RWPE2 (cell line): ENCODE data around the gene PDE7B.

Experiments used
- ATAC-seq: fragments of 200-7000 bp; cut with Tn5 transposase; 3 replicates; pipeline ENCODE4 v1.9.1; 2021; ENCODE audit warnings: low read depth
- DNase-seq: peaks from one replicate; pipeline ENCODE4 v3.0.0-alpha.2; 2020; ENCODE audit warnings: low spot score
- H3K27ac ChIP-seq: fragments of 450-650 bp; 2 replicates; pipeline ENCODE4 v1.5.1; 2017; ENCODE audit warnings: mild to moderate bottlenecking; ENCODE audit not compliant: poor library complexity, severe bottlenecking
- H3K27me3 ChIP-seq: fragments of 250-450 bp; sonication (Bioruptor Pico); 2 replicates; pipeline ENCODE4 v1.5.1; 2021; ENCODE audit warnings: mild to moderate bottlenecking, moderate library complexity; ENCODE audit not compliant: insufficient read depth, poor library complexity, severe bottlenecking
- H3K36me3 ChIP-seq: fragments of 250-450 bp; sonication (Bioruptor Pico); 2 replicates; pipeline ENCODE4 v1.5.1; 2020; ENCODE audit warnings: low read depth, mild to moderate bottlenecking, moderate library complexity
- H3K4me1 ChIP-seq: fragments of 250-450 bp; sonication (Bioruptor Pico); 2 replicates; pipeline ENCODE4 v1.5.1; 2021; ENCODE audit warnings: mild to moderate bottlenecking, moderate library complexity; ENCODE audit not compliant: insufficient read depth, poor library complexity, severe bottlenecking
- H3K4me3 ChIP-seq: fragments of 250-450 bp; sonication (Bioruptor Pico); 2 replicates; pipeline ENCODE4 v1.5.1; 2021; ENCODE audit warnings: mild to moderate bottlenecking, moderate library complexity; ENCODE audit not compliant: severe bottlenecking
- H3K9me3 ChIP-seq: fragments of 250-450 bp; sonication (Bioruptor Pico); 2 replicates; pipeline ENCODE4 v1.5.1; 2021; ENCODE audit warnings: mild to moderate bottlenecking, moderate library complexity; ENCODE audit not compliant: severe bottlenecking
- CTCF ChIP-seq: fragments of 450-650 bp; IDR thresholded peaks from one replicate; pipeline ENCODE4 v1.5.1; 2017; ENCODE audit warnings: mild to moderate bottlenecking, moderate library complexity; ENCODE audit not compliant: poor library complexity, severe bottlenecking

The PDE7B gene

GRCh38 chr6:135830452-135830881 lies 21.0 kb upstream of the PDE7B start:
- H3K9me3 ChIP-seq, result no peaks in the 10 kb centered on the region
- no peaks in the 10 kb centered on the region for H3K36me3 ChIP-seq
- H3K27me3 ChIP-seq, result no peaks in the 10 kb centered on the region
- no peaks in the 10 kb centered on the region for H3K4me1 ChIP-seq
- ATAC-seq (peak; percentile 27; the same call in 2 of the 3 replicates), DNase-seq (no peak)
- H3K4me3 ChIP-seq, result no peak overlapping the region
- no peak overlapping the region for H3K27ac ChIP-seq
- no peak for TF ChIP-seq CTCF

- no peak overlapping the region for H3K4me3 ChIP-seq
- H3K36me3 ChIP-seq, result no peaks in the 10 kb centered on the region
- H3K4me1 ChIP-seq, result no peaks in the 10 kb centered on the region
- H3K9me3 ChIP-seq, result no peaks in the 10 kb centered on the region
- no peak overlapping the region for H3K27ac ChIP-seq
- no peaks in the 10 kb centered on the region for H3K27me3 ChIP-seq
- ATAC-seq, result no peak
- no peak for DNase-seq
- no peak for TF ChIP-seq CTCF
These were observed 20.5 kb upstream of the PDE7B start for GRCh38 chr6:135831016-135831415.

DNA sequence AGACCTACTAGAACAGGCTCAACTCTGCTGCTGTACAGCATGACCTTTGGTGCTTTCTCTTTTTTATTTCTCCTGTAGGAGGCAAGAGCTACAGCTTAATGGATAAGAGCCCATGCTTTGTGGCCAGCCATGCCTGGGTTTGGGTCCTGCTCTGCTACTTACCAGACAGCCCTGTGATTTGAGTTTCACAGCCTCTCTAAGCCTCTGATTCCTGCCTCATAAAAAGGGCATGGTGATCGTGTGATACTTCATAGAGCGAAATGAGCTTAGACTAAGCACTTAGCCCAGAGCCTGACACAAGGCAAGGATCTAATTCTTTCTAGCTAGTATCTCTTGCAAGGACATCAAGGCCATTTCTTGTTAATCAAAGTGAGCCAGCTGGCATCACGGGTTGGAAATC lies 19.3 kb upstream of the PDE7B start:
- TF ChIP-seq CTCF, result no peak
- Histone ChIP-seq H3K27ac (no peak overlapping the region), H3K4me3 (no peak overlapping the region), H3K4me1 (no peaks in the 10 kb centered on the region), H3K36me3 (no peaks in the 10 kb centered on the region), H3K9me3 (no peaks in the 10 kb centered on the region), H3K27me3 (no peaks in the 10 kb centered on the region)
- no peak for ATAC-seq
- DNase-seq, result no peak

- TF ChIP-seq CTCF, result no peak
- ATAC-seq (no peak), DNase-seq (no peak)
- H3K4me3 ChIP-seq, result no peak overlapping the region
- H3K27me3 ChIP-seq, result no peaks in the 10 kb centered on the region
- H3K9me3 ChIP-seq, result no peaks in the 10 kb centered on the region
- no peak overlapping the region for H3K27ac ChIP-seq
- no peaks in the 10 kb centered on the region for H3K36me3 ChIP-seq
- H3K4me1 ChIP-seq, result no peaks in the 10 kb centered on the region
These were observed 17.7 kb upstream of the PDE7B start for GRCh38 chr6:135833771-135834170.

DNA sequence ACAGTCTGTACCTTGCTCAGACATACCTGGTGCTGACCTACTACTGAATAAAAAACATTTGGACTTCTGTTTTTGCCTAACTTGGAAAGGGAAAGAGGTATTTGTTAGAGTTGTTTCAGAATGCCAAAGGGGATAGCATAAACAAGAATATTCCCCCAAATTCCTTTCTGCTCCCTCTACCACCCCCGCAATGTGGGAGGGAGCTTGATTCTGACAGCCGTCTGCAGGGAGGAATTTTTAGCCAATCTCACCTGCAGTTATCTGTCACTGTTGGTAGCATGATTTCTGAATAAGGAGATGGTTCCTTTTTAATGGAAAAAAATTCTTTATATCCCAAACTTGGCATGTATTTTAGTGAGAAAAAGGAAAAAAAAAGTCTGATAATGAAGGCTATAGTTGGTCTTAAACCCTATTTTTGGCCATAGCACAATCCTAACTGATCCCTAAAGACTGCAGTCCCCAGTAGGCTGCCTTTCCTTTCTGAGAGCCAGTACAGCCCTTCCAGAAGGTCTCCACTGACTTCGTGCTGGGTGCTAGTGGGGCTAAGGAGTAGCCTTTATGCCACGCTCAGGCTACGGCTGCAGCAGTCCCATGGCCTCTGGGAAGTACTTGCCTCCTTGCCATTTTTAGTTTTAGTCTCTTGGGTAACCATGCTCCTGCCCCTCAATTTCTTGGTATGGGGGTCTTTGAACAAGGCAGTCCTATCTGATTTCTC lies 13.6 kb upstream of the PDE7B start:
- no peak for ATAC-seq
- H3K4me3 ChIP-seq, result no peak overlapping the region
- no peaks in the 10 kb centered on the region for H3K9me3 ChIP-seq
- no peaks in the 10 kb centered on the region for H3K4me1 ChIP-seq
- no peak for TF ChIP-seq CTCF
- no peak for DNase-seq
- H3K36me3 ChIP-seq, result no peaks in the 10 kb centered on the region
- no peak overlapping the region for H3K27ac ChIP-seq
- no peaks in the 10 kb centered on the region for H3K27me3 ChIP-seq
